ENCODE measurements around the gene MCL1.
A peak's percentile ranks its signal among the peaks of the same experiment; 100 is the strongest.

The MCL1 gene

GRCh38 chr1:150621497-150622302 lies 42.3 kb upstream of the MCL1 start:
- TF ChIP-seq CTCF (IDR thresholded peaks at IDR 0.05; ENCODE audit: low read depth, low read length, missing control alignments) = peak; percentile 65
- no peak overlapping the region for H3K4me3 ChIP-seq (replicated peaks; ENCODE audit: low read depth, low read length)
- no peak for DNase-seq (ENCODE audit: extremely low read depth, low read depth)

GRCh38 chr1:150620919-150621318 lies 41.5 kb upstream of the MCL1 start:
- H3K4me3 ChIP-seq (replicated peaks; ENCODE audit: low read depth, low read length) = no peak overlapping the region
- TF ChIP-seq CTCF (IDR thresholded peaks at IDR 0.05; ENCODE audit: low read depth, low read length, missing control alignments) = no peak
- DNase-seq (ENCODE audit: extremely low read depth, low read depth) = no peak

- TF ChIP-seq CTCF (IDR thresholded peaks at IDR 0.05; ENCODE audit: low read depth, low read length, missing control alignments) = peak; percentile 33
- H3K4me3 ChIP-seq (replicated peaks; ENCODE audit: low read depth, low read length) = no peak overlapping the region
- DNase-seq (ENCODE audit: extremely low read depth, low read depth) = peak; percentile 65
These were observed 40.4 kb upstream of the MCL1 start for GRCh38 chr1:150619576-150620509.

GRCh38 chr1:150615346-150616201 lies 36.2 kb upstream of the MCL1 start:
- no peak overlapping the region for H3K4me3 ChIP-seq (replicated peaks; ENCODE audit: low read depth, low read length)

GRCh38 chr1:150613061-150613920 lies 33.9 kb upstream of the MCL1 start:
- H3K4me3 ChIP-seq (replicated peaks; ENCODE audit: low read depth, low read length) = no peak overlapping the region
- no peak for TF ChIP-seq CTCF (IDR thresholded peaks at IDR 0.05; ENCODE audit: low read depth, low read length, missing control alignments)
- DNase-seq (ENCODE audit: extremely low read depth, low read depth) = peak; percentile 90

More at GRCh38 chr1:150615346-150616201, 36.2 kb upstream of the MCL1 start:
- no peak for TF ChIP-seq CTCF (IDR thresholded peaks at IDR 0.05; ENCODE audit: low read depth, low read length, missing control alignments)
- DNase-seq (ENCODE audit: extremely low read depth, low read depth) = no peak
